ENCODE measurements around the gene POMT2. TPM values are rescaled to one million over a fixed set of nuclear protein-coding genes. Genes with fewer than 3 reads are reported as not detected.

Gene POMT2
- total RNA-seq, 1 donor from 2014 or later = 41.5 TPM

DNA sequence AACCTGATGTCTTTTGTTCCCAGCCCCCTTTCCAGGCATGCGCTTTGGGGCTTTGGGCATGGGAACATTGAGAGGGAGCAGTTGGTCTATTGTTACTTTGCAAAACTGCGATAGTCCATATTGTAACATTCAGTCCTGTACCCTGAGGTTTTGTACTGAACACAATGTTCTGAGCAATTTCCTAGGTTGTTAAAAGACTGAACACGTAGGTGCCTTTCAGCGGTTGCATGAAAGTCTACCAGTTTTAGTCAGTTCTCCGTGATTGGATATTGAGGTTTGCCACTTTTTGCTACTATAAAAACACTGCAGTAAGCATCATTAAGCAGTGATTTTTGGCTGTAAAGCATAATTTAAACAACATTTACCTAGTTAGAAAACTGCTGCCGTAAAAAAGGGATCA, 69.8 kb downstream of the POMT2 start:
- Mint-ChIP-seq H3K9me3 (ENCODE audit: unreplicated experiment) (no peaks in the 10 kb centered on the region), H3K4me3 (ENCODE audit: unreplicated experiment) (no peak overlapping the region), H3K27ac (ENCODE audit: unreplicated experiment) (no peak overlapping the region), H3K27me3 (ENCODE audit: unreplicated experiment) (no peaks in the 10 kb centered on the region), H3K4me1 (ENCODE audit: low read depth, unreplicated experiment) (no peaks in the 10 kb centered on the region), H3K36me3 (ENCODE audit: unreplicated experiment) (no peaks in the 10 kb centered on the region)
- DNase-seq = no peak
- TF ChIP-seq, protein P1, sequence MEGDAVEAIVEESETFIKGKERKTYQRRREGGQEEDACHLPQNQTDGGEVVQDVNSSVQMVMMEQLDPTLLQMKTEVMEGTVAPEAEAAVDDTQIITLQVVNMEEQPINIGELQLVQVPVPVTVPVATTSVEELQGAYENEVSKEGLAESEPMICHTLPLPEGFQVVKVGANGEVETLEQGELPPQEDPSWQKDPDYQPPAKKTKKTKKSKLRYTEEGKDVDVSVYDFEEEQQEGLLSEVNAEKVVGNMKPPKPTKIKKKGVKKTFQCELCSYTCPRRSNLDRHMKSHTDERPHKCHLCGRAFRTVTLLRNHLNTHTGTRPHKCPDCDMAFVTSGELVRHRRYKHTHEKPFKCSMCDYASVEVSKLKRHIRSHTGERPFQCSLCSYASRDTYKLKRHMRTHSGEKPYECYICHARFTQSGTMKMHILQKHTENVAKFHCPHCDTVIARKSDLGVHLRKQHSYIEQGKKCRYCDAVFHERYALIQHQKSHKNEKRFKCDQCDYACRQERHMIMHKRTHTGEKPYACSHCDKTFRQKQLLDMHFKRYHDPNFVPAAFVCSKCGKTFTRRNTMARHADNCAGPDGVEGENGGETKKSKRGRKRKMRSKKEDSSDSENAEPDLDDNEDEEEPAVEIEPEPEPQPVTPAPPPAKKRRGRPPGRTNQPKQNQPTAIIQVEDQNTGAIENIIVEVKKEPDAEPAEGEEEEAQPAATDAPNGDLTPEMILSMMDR (IDR thresholded peaks at IDR 0.05; ENCODE audit: partially characterized antibody, unreplicated experiment) = no peak

DNA sequence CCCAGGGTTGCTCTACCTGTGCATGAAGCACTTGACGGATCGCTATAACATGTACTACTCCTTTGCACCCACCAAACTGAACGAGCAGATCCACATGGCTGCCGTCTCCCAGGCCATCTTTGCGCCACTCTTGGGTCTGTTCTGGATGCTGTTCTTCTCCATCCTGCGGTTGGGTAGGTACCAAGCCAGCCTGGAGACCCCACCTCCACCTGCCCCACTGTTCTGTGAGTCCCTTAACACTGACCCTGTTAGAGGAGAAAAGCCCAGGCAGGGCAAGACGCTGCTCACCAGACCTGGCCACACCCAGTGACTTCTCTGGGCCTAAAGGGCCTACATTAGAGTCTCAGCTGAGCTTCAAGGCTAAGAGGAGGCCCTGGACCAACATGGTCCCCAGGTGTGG, 71.4 kb downstream of the POMT2 start:
- no peak for DNase-seq
- H3K4me1 Mint-ChIP-seq (ENCODE audit: low read depth, unreplicated experiment) = no peaks in the 10 kb centered on the region

DNA sequence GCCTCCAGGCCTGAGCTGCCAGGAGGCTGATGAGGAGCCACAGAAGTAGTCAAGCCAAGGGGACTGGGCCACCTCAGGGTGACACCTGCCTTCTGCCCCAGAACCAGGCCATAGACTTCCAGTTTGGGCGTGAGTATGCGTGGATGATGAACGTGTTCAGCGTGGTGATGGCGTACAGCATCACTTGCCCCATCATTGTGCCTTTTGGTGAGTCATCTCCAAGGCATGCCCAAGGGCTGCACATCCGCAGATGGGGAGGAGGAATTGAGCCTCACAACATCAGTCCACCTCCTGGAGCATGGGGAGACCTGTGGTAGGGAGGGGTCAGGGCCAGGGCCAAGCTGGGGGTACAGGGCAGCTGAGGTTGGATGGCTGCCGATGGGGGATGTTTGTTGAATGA, 72.0 kb downstream of the POMT2 start:
- H3K27me3 Mint-ChIP-seq (ENCODE audit: unreplicated experiment) = no peaks in the 10 kb centered on the region
- no peak overlapping the region for H3K4me3 Mint-ChIP-seq (ENCODE audit: unreplicated experiment)
- no peaks in the 10 kb centered on the region for H3K4me1 Mint-ChIP-seq (ENCODE audit: low read depth, unreplicated experiment)
- TF ChIP-seq, protein P1 (IDR thresholded peaks at IDR 0.05; ENCODE audit: partially characterized antibody, unreplicated experiment) = no peak
- no peak overlapping the region for H3K27ac Mint-ChIP-seq (ENCODE audit: unreplicated experiment)
- DNase-seq = no peak
- peaks cover 1% of the 10 kb centered on the region for H3K36me3 Mint-ChIP-seq (ENCODE audit: unreplicated experiment)
- H3K9me3 Mint-ChIP-seq (ENCODE audit: unreplicated experiment) = no peaks in the 10 kb centered on the region

More for the DNA sequence above, 71.4 kb downstream of the POMT2 start:
- Mint-ChIP-seq H3K27me3 (ENCODE audit: unreplicated experiment) (no peaks in the 10 kb centered on the region), H3K9me3 (ENCODE audit: unreplicated experiment) (no peaks in the 10 kb centered on the region), H3K27ac (ENCODE audit: unreplicated experiment) (no peak overlapping the region), H3K36me3 (ENCODE audit: unreplicated experiment) (no peaks in the 10 kb centered on the region), H3K4me3 (ENCODE audit: unreplicated experiment) (no peak overlapping the region)
- TF ChIP-seq, protein P1 (IDR thresholded peaks at IDR 0.05; ENCODE audit: partially characterized antibody, unreplicated experiment) = no peak

DNA sequence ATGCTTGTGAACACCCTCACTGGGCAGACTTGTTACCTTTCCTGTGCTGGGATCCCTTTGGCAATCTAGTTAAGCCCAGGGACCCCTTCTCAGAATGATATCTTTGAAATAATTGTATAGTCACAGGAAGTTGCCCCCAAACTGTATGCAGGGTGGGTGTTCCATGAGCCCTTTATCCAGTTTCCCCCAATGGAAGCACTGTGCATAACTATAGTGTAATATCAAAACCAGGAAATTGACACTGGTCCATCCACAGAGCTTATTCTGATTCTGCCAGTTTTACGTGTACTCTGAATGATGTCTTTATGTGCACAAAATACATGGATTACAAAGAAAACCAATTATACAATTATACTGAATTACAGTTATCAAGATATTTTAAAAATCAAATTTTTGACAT, 73.9 kb downstream of the POMT2 start:
- peaks cover 3% of the 10 kb centered on the region for H3K27me3 Mint-ChIP-seq (ENCODE audit: unreplicated experiment)
- H3K27ac Mint-ChIP-seq (ENCODE audit: unreplicated experiment) = no peak overlapping the region
- TF ChIP-seq, protein P1 (IDR thresholded peaks at IDR 0.05; ENCODE audit: partially characterized antibody, unreplicated experiment) = no peak
- H3K9me3 Mint-ChIP-seq (ENCODE audit: unreplicated experiment) = no peaks in the 10 kb centered on the region
- H3K4me1 Mint-ChIP-seq (ENCODE audit: low read depth, unreplicated experiment) = no peaks in the 10 kb centered on the region
- no peak overlapping the region for H3K4me3 Mint-ChIP-seq (ENCODE audit: unreplicated experiment)
- no peak for DNase-seq
- peaks cover 4% of the 10 kb centered on the region for H3K36me3 Mint-ChIP-seq (ENCODE audit: unreplicated experiment)

DNA sequence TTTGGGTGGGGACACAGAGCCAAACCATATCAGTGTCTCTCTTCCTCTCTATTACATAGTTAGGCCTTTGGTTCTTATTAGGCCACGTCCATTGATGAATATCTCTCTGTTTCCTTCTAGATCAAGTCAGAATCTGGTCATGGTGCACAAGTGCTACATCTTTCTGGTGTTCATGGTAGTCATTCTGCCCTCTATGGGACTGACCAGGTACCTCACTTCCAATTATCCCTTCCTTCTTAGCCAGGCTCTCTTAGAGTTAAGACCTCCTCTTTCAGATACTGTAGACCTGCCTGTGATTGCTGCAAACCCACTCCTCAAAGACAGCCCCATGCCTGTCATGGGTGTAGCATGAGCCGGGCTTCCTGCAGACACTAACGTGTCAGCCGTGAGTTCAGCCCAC, 74.9 kb downstream of the POMT2 start:
- Mint-ChIP-seq H3K36me3 (ENCODE audit: unreplicated experiment) (peaks cover 4% of the 10 kb centered on the region), H3K27me3 (ENCODE audit: unreplicated experiment) (peaks cover 6% of the 10 kb centered on the region), H3K4me1 (ENCODE audit: low read depth, unreplicated experiment) (peaks cover 7% of the 10 kb centered on the region), H3K27ac (ENCODE audit: unreplicated experiment) (no peak overlapping the region), H3K4me3 (ENCODE audit: unreplicated experiment) (no peak overlapping the region), H3K9me3 (ENCODE audit: unreplicated experiment) (peaks cover 2% of the 10 kb centered on the region)
- TF ChIP-seq, protein P1 (IDR thresholded peaks at IDR 0.05; ENCODE audit: partially characterized antibody, unreplicated experiment) = no peak
- DNase-seq = no peak

All from glutamatergic neuron (in vitro differentiated cells).